Activated CD8-positive, alpha-beta T cell treated with anti-CD3 and anti-CD28 coated beads for 36 hours (primary cell): ENCODE measurements around the gene PPA2. TPM values are rescaled to one million over a fixed set of nuclear protein-coding genes. Genes with fewer than 3 reads are reported as not detected.

Experiments
- ATAC-seq: fragments of 200-7000 bp; cut with Tn5 transposase; one replicate; pipeline ENCODE4 v1.10.0; 2021; ENCODE audit warnings: mild to moderate bottlenecking, moderate library complexity
- CTCF ChIA-PET: fragments of 350-600 bp; sonication (Branson Sonifier 250); formaldehyde crosslinking; loops from one replicate; lab custom pipeline; 2021; ENCODE audit warnings: antibody characterized with exemption; lab: Charles Lee
- POLR2A ChIA-PET: fragments of 350-600 bp; sonication (Branson Sonifier 250); formaldehyde crosslinking; loops from one replicate; lab custom pipeline; 2021; ENCODE audit warnings: antibody characterized with exemption; lab: Charles Lee
- DNase-seq: peaks from one replicate; pipeline ENCODE4 v3.0.0-alpha.2; 2020
- H3K27ac Mint-ChIP-seq: one replicate; pipeline ENCODE4 v1.8.0; 2021; ENCODE audit warnings: mild to moderate bottlenecking, mixed read lengths
- H3K27me3 Mint-ChIP-seq: one replicate; pipeline ENCODE4 v1.8.0; 2021; ENCODE audit warnings: mixed read lengths
- H3K36me3 Mint-ChIP-seq: one replicate; pipeline ENCODE4 v1.8.0; 2021; ENCODE audit warnings: low read depth, mixed read lengths
- H3K4me1 Mint-ChIP-seq: one replicate; pipeline ENCODE4 v1.8.0; 2021; ENCODE audit warnings: low read depth, mixed read lengths
- H3K4me3 Mint-ChIP-seq: one replicate; pipeline ENCODE4 v1.8.0; 2021; ENCODE audit warnings: mild to moderate bottlenecking, moderate library complexity, mixed read lengths
- H3K9me3 Mint-ChIP-seq: one replicate; pipeline ENCODE4 v1.8.0; 2021; ENCODE audit warnings: mixed read lengths
- intact Hi-C: fragments of 100-400 bp; cut with micrococcal nuclease; formaldehyde crosslinking; loops from one replicate; pipeline ENCODE4 v1.10.0; 2022
- total RNA-seq, 2 experiments: library from RNA; stranded (reverse); gene quantifications; one replicate each; pipeline ENCODE4 v1.2.3, GENCODE V29; 2021
- TF ChIP-seq, protein P1 (sequence below): fragments of 200-600 bp; IDR thresholded peaks from one replicate; pipeline ENCODE4 v1.8.0; 2022; ENCODE audit warnings: antibody characterized with exemption, mild to moderate bottlenecking

PPA2 gene
- 100 to 1,000 TPM; 114 to 117 TPM for total RNA-seq

DNA sequence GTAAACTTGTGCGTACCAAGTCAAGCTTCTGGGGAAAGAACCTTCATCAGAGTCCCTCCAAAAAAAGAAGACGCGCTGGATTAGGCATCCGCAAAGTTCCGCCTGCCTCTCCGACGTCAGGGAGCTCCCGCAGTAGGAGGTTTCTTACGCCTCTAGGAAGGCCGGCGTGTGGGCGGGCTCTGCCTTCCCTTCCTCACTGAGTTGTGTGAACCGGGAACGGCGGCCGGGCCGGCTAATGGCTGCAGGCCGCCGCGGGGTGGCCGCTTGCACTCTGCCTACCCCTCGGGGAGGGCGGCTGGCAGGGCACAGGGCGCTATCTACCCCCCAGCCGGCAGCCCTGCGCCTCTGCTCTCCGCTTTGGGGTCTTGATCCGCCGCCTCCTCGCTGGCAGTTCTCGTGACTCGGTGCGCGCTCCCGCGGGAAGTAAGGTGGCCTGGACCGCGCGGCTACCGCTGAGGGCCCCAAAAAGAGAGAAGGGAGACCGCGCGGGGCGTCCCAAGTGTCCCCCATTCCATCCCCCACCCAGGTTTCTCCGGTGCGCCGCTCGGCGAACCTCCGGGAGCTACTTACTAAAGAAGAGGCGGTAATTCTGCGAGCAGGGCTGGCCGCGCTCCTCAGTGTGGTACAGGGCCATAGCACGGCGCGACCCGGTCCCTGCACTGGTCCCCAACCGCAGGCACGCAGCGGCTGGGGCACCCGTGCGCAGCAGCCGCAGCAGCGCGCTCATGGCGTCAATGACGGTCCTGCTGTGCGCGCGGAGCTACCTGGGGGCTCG lies at the start of gene PPA2:
Gene PPA2 (minus strand): TSS at position 739 of the 775 bp plus-strand sequence. CDS start 12 bp downstream, at position 727.
- DNase-seq (peak; percentile 87), ATAC-seq (peak; percentile 80)
- POLR2A ChIA-PET = interaction anchor here (0.6 to 1.9 kb wide), 15 partner anchors 8 to 594 kb away, joined by 3 to 18 read pairs (median 3); partner anchors contain the start of genes GSTCD, INTS12 and TET2
- TF ChIP-seq, protein P1, sequence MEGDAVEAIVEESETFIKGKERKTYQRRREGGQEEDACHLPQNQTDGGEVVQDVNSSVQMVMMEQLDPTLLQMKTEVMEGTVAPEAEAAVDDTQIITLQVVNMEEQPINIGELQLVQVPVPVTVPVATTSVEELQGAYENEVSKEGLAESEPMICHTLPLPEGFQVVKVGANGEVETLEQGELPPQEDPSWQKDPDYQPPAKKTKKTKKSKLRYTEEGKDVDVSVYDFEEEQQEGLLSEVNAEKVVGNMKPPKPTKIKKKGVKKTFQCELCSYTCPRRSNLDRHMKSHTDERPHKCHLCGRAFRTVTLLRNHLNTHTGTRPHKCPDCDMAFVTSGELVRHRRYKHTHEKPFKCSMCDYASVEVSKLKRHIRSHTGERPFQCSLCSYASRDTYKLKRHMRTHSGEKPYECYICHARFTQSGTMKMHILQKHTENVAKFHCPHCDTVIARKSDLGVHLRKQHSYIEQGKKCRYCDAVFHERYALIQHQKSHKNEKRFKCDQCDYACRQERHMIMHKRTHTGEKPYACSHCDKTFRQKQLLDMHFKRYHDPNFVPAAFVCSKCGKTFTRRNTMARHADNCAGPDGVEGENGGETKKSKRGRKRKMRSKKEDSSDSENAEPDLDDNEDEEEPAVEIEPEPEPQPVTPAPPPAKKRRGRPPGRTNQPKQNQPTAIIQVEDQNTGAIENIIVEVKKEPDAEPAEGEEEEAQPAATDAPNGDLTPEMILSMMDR = peak; percentile 88
- H3K4me1 Mint-ChIP-seq = peaks cover 36% of the 10 kb centered on the region
- no peaks in the 10 kb centered on the region for H3K9me3 Mint-ChIP-seq
- H3K36me3 Mint-ChIP-seq = peaks cover 33% of the 10 kb centered on the region
- CTCF ChIA-PET = interaction anchor here (0.7 to 2.5 kb wide), 42 partner anchors 9 to 974 kb away, joined by 3 to 25 read pairs (median 4); partner anchors contain the start of genes GSTCD, INTS12 and TET2
- H3K27me3 Mint-ChIP-seq = peaks cover 1% of the 10 kb centered on the region
- intact Hi-C loops = loop anchor here (2.0 to 10.0 kb wide), 3 partner anchors 167 to 539 kb away; no protein-coding TSS in a partner anchor
- peak within 1 kb of the TSS; percentile 100 for H3K27ac Mint-ChIP-seq
- H3K4me3 Mint-ChIP-seq = peak within 1 kb of the TSS; percentile 99

DNA sequence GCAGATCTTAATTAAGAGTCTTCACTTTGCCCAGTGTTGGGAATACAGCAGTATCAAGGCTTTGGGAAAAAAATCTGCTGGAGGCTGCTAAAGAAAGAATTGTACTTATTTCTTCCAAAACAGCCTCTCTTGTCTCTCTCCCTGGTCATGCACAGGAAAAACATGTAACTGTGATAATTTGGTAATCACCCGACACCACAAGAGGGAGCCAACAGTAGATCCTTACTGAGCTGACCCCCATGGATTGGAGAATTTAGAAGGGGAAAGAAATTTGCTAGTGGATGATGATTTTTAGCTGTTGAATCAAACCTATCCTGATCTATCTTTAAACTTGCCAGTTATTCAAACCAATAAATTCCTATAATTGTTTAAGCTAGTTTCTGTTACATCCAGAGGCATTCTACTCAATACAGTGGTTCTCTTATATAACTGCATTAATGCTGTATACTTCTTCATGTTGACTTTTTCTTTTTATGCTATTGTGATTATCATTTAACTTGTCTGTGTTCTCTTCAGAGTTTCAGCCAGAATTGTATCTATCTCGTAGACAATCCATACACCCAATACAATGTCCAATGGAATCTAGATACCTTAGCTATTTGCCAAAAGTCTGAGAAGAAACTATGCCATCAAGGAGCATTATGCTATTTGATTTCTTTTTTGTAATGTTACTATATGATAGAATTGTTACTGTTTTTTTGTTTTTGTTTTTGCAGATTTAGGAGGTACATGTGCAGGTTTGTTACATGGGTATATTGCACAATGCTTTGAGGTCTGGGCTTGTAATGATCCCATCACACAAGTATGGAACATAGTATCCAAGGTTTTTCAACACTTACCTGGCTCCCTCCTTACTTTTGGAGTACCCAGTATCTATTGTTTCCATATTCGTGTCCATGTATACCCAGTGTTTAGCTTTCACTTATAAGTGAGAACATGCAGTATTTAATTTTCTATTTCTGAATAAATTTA lies 47.2 kb upstream of the PPA2 start:
- peaks cover 8% of the 10 kb centered on the region for H3K27me3 Mint-ChIP-seq
- ChIA-PET CTCF (interaction anchor here (0.6 to 1.6 kb wide), 11 partner anchors 11 to 683 kb away, joined by 3 to 5 read pairs (median 4); partner anchors contain the start of gene PPA2), POLR2A (no interaction called here)

DNA sequence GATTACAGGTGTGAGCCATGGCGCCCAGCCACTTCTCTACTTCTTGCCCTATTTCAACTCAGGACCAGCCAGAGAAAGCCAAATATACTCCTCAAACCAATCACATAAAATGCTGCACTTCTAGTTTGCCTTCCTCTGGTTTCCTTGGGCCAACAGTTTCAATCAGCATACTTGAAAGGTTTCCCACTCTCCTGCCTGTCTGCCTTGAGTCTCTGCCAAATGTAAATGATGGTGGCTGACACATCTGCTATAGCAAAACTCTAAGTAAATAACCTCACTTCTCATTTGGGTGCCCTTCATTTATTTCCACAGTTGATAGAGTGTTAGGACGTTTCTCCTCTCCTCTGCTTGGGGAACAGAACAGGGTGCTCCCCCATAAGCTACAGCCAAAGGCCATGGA lies 36.4 kb upstream of the PPA2 start:
- ChIA-PET POLR2A (no interaction called here), CTCF (no interaction called here)
- TF ChIP-seq, protein P1 = no peak
- intact Hi-C loops = no loop called here
- Mint-ChIP-seq H3K27me3 (peaks cover 5% of the 10 kb centered on the region), H3K36me3 (no peaks in the 10 kb centered on the region), H3K4me1 (no peaks in the 10 kb centered on the region), H3K9me3 (peaks cover 4% of the 10 kb centered on the region), H3K4me3 (no peak overlapping the region), H3K27ac (no peak overlapping the region)
- ATAC-seq = no peak
- DNase-seq = no peak

More for the DNA sequence above, 47.2 kb upstream of the PPA2 start:
- DNase-seq (peak; percentile 48), ATAC-seq (no peak)
- no peaks in the 10 kb centered on the region for H3K9me3 Mint-ChIP-seq
- no peak overlapping the region for H3K4me3 Mint-ChIP-seq
- H3K27ac Mint-ChIP-seq = no peak overlapping the region
- H3K4me1 Mint-ChIP-seq = no peaks in the 10 kb centered on the region
- intact Hi-C loops = no loop called here
- TF ChIP-seq, protein P1 = peak; percentile 47
- no peaks in the 10 kb centered on the region for H3K36me3 Mint-ChIP-seq

DNA sequence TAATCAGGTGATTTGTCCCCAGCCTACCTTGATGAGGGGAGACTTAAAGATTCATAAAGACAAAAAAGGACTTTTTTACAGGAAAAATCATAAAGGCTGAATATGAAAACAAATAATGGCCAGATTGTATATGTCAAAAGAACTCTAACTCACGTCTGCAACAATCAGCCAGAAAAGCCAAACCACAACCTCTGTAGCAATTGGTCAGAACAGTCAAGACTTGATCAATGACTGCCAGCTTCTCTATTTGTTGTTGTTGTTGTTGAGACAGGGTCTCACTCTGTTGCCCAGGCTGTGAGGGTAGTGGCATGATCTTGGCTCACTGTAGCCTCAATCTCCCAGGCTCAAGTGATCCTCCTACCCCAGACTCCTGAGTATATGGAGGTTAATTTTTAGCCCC lies 35.9 kb upstream of the PPA2 start:
- H3K36me3 Mint-ChIP-seq = no peaks in the 10 kb centered on the region

More for the DNA sequence above, 35.9 kb upstream of the PPA2 start:
- POLR2A ChIA-PET = no interaction called here
- Mint-ChIP-seq H3K27ac (no peak overlapping the region), H3K27me3 (peaks cover 1% of the 10 kb centered on the region), H3K4me1 (no peaks in the 10 kb centered on the region), H3K9me3 (no peaks in the 10 kb centered on the region), H3K4me3 (no peak overlapping the region)
- ATAC-seq = no peak
- TF ChIP-seq, protein P1 = no peak
- intact Hi-C loops = no loop called here
- CTCF ChIA-PET = no interaction called here
- DNase-seq = no peak
